DND-41 (cell line): Measurements from ENCODE around the gene ALG3.

Experiments used
- ATAC-seq: fragments of 200-7000 bp; cut with Tn5 transposase; 3 replicates; pipeline ENCODE4 v1.9.1; 2021; ENCODE audit warnings: low read depth; ENCODE audit not compliant: insufficient read depth
- DNase-seq: peaks from one replicate; pipeline ENCODE4 v3.0.0-alpha.2; 2020
- H2AFZ ChIP-seq: 2 replicates; pipeline ENCODE4 v1.6.0; 2012; ENCODE audit warnings: low read depth, low read length
- H3K27ac ChIP-seq: 2 replicates; pipeline ENCODE4 v1.5.1; 2012; ENCODE audit warnings: low read length, inconsistent platforms
- H3K27me3 ChIP-seq: fragments of 200-600 bp; sonication (generic); 2 replicates; pipeline ENCODE4 v1.6.0; 2012; ENCODE audit warnings: low read length, mild to moderate bottlenecking, inconsistent platforms; ENCODE audit not compliant: insufficient read depth, poor library complexity
- H3K36me3 ChIP-seq: 2 replicates; pipeline ENCODE4 v1.5.1; 2012; ENCODE audit warnings: low read length, inconsistent platforms; ENCODE audit not compliant: insufficient read depth
- H3K4me1 ChIP-seq: 2 replicates; pipeline ENCODE4 v1.5.1; 2012; ENCODE audit warnings: mild to moderate bottlenecking, low read length; ENCODE audit not compliant: insufficient read depth
- H3K4me2 ChIP-seq: 2 replicates; pipeline ENCODE4 v1.6.0; 2012; ENCODE audit warnings: mild to moderate bottlenecking, moderate library complexity, low read length, inconsistent platforms; ENCODE audit not compliant: insufficient read depth
- H3K4me3 ChIP-seq, 2 experiments: fragments of 200-600 bp in 1 of 2; shearing (Covaris generic) in 1 of 2; 2 replicates each; pipeline ENCODE4 v1.5.1; 2012 to 2016; ENCODE audit warnings: inconsistent platforms in 2 of 2, low read length in 2 of 2, mild to moderate bottlenecking in 2 of 2, low read depth in 1 of 2, moderate library complexity in 1 of 2
- H3K79me2 ChIP-seq: 2 replicates; pipeline ENCODE4 v1.6.0; 2012; ENCODE audit warnings: low read length, inconsistent platforms; ENCODE audit not compliant: insufficient read depth
- H3K9ac ChIP-seq: 2 replicates; pipeline ENCODE4 v1.6.0; 2012; ENCODE audit warnings: low read depth, mild to moderate bottlenecking, inconsistent platforms, low read length, moderate library complexity
- H3K9me3 ChIP-seq: 2 replicates; pipeline ENCODE4 v1.5.1; 2012; ENCODE audit warnings: low read length, moderate library complexity, mild to moderate bottlenecking, inconsistent platforms; ENCODE audit not compliant: insufficient read depth, severe bottlenecking
- H4K20me1 ChIP-seq: 2 replicates; pipeline ENCODE4 v1.6.0; 2012; ENCODE audit warnings: low read length; ENCODE audit not compliant: insufficient read depth
- CTCF ChIP-seq: IDR thresholded peaks from 2 replicates; pipeline ENCODE4 v1.5.1; 2012; ENCODE audit warnings: borderline replicate concordance, low read length, moderate library complexity, mild to moderate bottlenecking; ENCODE audit not compliant: poor library complexity, severe bottlenecking; ENCODE audit errors: extremely low read depth
- EZH2 ChIP-seq: IDR thresholded peaks from 3 replicates; pipeline ENCODE4 v1.6.1; 2012; ENCODE audit warnings: borderline replicate concordance, low read depth, mild to moderate bottlenecking, moderate library complexity, low read length, inconsistent platforms; ENCODE audit not compliant: severe bottlenecking

Gene ALG3

GRCh38 chr3:184239708-184240107, 9.1 kb downstream of the ALG3 start:
- no peaks in the 10 kb centered on the region for H3K27me3 ChIP-seq
- ATAC-seq = no peak
- H3K4me3 ChIP-seq = no peak overlapping the region
- H2AFZ ChIP-seq = no peak overlapping the region
- no peak for DNase-seq
- H3K9ac ChIP-seq = no peak overlapping the region
- TF ChIP-seq CTCF (no peak), EZH2 (no peak)
- peaks cover 30% of the 10 kb centered on the region for H3K36me3 ChIP-seq
- H3K9me3 ChIP-seq = no peaks in the 10 kb centered on the region
- no peaks in the 10 kb centered on the region for H3K79me2 ChIP-seq
- no peak overlapping the region for H3K4me2 ChIP-seq
- no peaks in the 10 kb centered on the region for H3K4me1 ChIP-seq
- H4K20me1 ChIP-seq = peaks cover 34% of the 10 kb centered on the region
- no peak overlapping the region for H3K27ac ChIP-seq

GRCh38 chr3:184239221-184239620, 9.5 kb downstream of the ALG3 start:
- Histone ChIP-seq H3K4me3 (no peak overlapping the region), H3K4me2 (no peak overlapping the region)
- no peak for DNase-seq

GRCh38 chr3:184238246-184238818, 10.4 kb downstream of the ALG3 start:
- no peaks in the 10 kb centered on the region for H3K79me2 ChIP-seq
- no peak for DNase-seq
- no peak overlapping the region for H3K4me2 ChIP-seq
- H3K9me3 ChIP-seq = no peaks in the 10 kb centered on the region
- no peak overlapping the region for H3K27ac ChIP-seq
- TF ChIP-seq EZH2 (no peak), CTCF (no peak)
- peaks cover 17% of the 10 kb centered on the region for H3K36me3 ChIP-seq
- no peaks in the 10 kb centered on the region for H3K4me1 ChIP-seq
- H3K9ac ChIP-seq = no peak overlapping the region
- H2AFZ ChIP-seq = no peak overlapping the region
- no peaks in the 10 kb centered on the region for H3K27me3 ChIP-seq
- H3K4me3 ChIP-seq = no peak overlapping the region
- peaks cover 26% of the 10 kb centered on the region for H4K20me1 ChIP-seq
- ATAC-seq = no peak

More at GRCh38 chr3:184239221-184239620, 9.5 kb downstream of the ALG3 start:
- no peak overlapping the region for H3K9ac ChIP-seq
- no peaks in the 10 kb centered on the region for H3K27me3 ChIP-seq
- H3K27ac ChIP-seq = no peak overlapping the region
- H2AFZ ChIP-seq = no peak overlapping the region
- H3K9me3 ChIP-seq = no peaks in the 10 kb centered on the region
- peaks cover 26% of the 10 kb centered on the region for H3K36me3 ChIP-seq
- no peaks in the 10 kb centered on the region for H3K4me1 ChIP-seq
- H4K20me1 ChIP-seq = peaks cover 32% of the 10 kb centered on the region
- H3K79me2 ChIP-seq = no peaks in the 10 kb centered on the region
- TF ChIP-seq CTCF (no peak), EZH2 (no peak)
- no peak for ATAC-seq
